ENCODE results near the gene RPIA. TPM values are rescaled to one million over a fixed set of nuclear protein-coding genes. Genes with fewer than 3 reads are reported as not detected.

Gene RPIA
- total RNA-seq, 1 experiment from 2014 or later = 14.1 TPM

DNA sequence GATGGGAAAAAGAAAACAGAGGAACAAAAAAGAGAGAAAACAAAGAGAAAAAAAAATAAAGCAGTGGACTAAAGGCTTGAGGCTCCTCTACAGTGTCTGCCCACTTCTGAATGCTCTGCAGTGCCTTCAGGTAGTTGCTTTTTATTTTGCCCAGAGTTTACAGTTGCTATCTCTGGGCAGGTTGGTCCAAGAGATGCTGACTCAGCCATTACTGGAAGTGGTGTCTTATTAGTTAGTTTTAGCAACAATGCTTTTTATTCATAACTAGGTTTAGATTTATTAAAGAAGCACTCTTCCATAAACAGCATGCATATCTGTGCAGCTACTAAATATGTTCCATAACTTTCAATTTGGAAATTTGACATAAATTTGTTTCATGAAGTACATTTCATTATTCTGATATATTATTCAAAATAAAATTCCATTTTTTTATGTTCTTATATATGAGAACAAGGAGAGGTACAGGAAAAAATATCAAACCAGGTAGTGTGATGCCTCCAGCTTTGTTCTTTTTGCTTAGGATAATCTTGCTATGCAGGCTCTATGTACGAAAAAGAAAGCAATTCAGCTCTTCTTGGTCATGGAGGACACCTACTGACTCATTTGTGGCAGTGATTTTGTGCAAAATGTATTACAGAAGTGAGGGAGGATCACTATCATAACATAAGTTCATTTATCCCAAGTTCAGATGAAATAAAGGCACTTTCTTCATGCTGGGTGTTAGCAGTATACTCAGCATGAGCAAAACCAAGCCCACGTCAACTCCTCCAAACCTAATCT is 69.5 kb downstream of the RPIA start:
- Mint-ChIP-seq H3K4me3 (ENCODE audit: unreplicated experiment) (no peak overlapping the region), H3K36me3 (ENCODE audit: insufficient read depth, unreplicated experiment) (no peaks in the 10 kb centered on the region), H3K9me3 (ENCODE audit: unreplicated experiment) (peaks cover 9% of the 10 kb centered on the region), H3K27me3 (ENCODE audit: insufficient read depth, unreplicated experiment) (peaks cover 6% of the 10 kb centered on the region), H3K27ac (ENCODE audit: low read depth, unreplicated experiment) (no peak overlapping the region), H3K4me1 (ENCODE audit: insufficient read depth, unreplicated experiment) (no peaks in the 10 kb centered on the region)
- intact Hi-C loops (cut with micrococcal nuclease) = no loop called here
- DNase-seq (ENCODE audit: unreplicated experiment) = no peak
- TF ChIP-seq CTCF (IDR thresholded peaks at IDR 0.05; ENCODE audit: unreplicated experiment) = no peak
- ChIA-PET CTCF (interaction anchor here (0.5 to 0.9 kb wide), 2 partner anchors 25 to 54 kb away, joined by 3 read pairs; no protein-coding TSS in a partner anchor), POLR2A (no interaction called here)
- no TSS peak for BruUV-seq (replicated peaks)

DNA sequence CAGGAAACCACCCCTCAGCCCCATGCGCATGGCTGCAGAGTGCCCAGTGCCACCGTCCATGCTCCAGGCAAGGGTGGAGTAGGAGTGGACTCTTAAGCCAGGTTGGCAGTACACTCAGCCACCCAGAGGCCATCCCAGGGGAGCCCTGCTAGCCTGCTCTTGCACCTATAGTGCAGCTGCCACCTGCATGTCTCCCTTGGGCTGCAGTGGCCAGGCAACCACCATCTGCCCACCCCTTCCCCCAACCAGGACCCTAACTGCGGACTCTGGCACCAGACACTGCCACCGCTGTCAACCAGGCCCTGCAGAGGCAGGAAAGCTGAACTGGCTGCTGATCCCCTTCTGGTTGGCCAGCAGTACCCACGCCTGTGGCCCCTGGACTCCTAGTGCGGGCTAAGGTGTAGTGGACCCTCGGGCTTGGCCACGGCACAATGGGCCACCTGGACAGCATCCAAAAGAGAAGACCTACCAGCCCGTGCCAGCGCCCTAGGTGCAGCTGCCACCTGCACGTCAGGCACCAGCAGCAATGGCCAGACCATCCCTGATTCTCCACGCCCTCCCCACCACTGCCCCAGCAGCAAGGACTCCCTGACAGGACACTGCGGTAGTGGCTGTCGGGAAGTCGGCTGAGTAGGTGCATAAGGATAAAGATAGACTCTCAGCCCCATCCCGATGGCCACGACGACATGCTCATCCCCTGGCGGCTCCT is 72.8 kb downstream of the RPIA start:
- ChIA-PET POLR2A (no interaction called here), CTCF (no interaction called here)
- no peak overlapping the region for H3K27ac Mint-ChIP-seq (ENCODE audit: low read depth, unreplicated experiment)
- intact Hi-C loops (cut with micrococcal nuclease) = no loop called here
- H3K27me3 Mint-ChIP-seq (ENCODE audit: insufficient read depth, unreplicated experiment) = peaks cover 18% of the 10 kb centered on the region
- no TSS peak for BruUV-seq (replicated peaks)
- H3K4me3 Mint-ChIP-seq (ENCODE audit: unreplicated experiment) = no peak overlapping the region
- TF ChIP-seq CTCF (IDR thresholded peaks at IDR 0.05; ENCODE audit: unreplicated experiment) = no peak
- no peaks in the 10 kb centered on the region for H3K4me1 Mint-ChIP-seq (ENCODE audit: insufficient read depth, unreplicated experiment)
- H3K9me3 Mint-ChIP-seq (ENCODE audit: unreplicated experiment) = no peaks in the 10 kb centered on the region
- no peaks in the 10 kb centered on the region for H3K36me3 Mint-ChIP-seq (ENCODE audit: insufficient read depth, unreplicated experiment)
- DNase-seq (ENCODE audit: unreplicated experiment) = no peak

DNA sequence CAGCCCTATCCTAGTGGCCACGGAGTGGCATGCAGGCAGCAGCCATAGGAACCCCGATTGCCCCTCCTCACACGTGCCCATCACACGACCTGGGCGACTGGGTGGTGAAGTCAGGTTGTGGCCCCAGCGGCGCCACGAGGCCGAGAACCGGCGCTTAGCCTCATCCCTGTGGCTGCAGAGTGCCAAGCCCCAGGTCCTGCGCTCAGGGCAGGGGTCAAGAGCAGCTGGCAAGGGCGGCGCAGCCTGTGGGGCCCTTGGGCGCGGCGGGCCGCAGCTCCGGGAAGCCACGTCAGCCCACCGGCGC is 73.3 kb downstream of the RPIA start:
- Mint-ChIP-seq H3K4me3 (ENCODE audit: unreplicated experiment) (no peak overlapping the region), H3K4me1 (ENCODE audit: insufficient read depth, unreplicated experiment) (no peaks in the 10 kb centered on the region)
- intact Hi-C loops (cut with micrococcal nuclease) = no loop called here

More for the DNA sequence above, 73.3 kb downstream of the RPIA start:
- no peak overlapping the region for H3K27ac Mint-ChIP-seq (ENCODE audit: low read depth, unreplicated experiment)
- TF ChIP-seq CTCF (IDR thresholded peaks at IDR 0.05; ENCODE audit: unreplicated experiment) = no peak
- no peak for DNase-seq (ENCODE audit: unreplicated experiment)
- CTCF ChIA-PET = no interaction called here
- H3K36me3 Mint-ChIP-seq (ENCODE audit: insufficient read depth, unreplicated experiment) = no peaks in the 10 kb centered on the region
- POLR2A ChIA-PET = no interaction called here
- H3K27me3 Mint-ChIP-seq (ENCODE audit: insufficient read depth, unreplicated experiment) = peaks cover 23% of the 10 kb centered on the region
- no peaks in the 10 kb centered on the region for H3K9me3 Mint-ChIP-seq (ENCODE audit: unreplicated experiment)
- BruUV-seq (replicated peaks) = no TSS peak

Data from MCF 10A (cell line).